HG03025 (cell line): Measurements from ENCODE around the gene PRKN.
"Not testable (repeated sequence)": the region's sequence is repeated elsewhere in the genome, so short reads cannot be mapped to it uniquely, and the experiment has no call there.

Source experiments
- ATAC-seq: cut with Tn5 transposase; IDR thresholded peaks from one replicate; pipeline ENCODE4 v1.9.1; 2021; ENCODE audit warnings: mild to moderate bottlenecking, moderate library complexity; ENCODE audit not compliant: unreplicated experiment, low FRiP score

Gene PRKN

DNA sequence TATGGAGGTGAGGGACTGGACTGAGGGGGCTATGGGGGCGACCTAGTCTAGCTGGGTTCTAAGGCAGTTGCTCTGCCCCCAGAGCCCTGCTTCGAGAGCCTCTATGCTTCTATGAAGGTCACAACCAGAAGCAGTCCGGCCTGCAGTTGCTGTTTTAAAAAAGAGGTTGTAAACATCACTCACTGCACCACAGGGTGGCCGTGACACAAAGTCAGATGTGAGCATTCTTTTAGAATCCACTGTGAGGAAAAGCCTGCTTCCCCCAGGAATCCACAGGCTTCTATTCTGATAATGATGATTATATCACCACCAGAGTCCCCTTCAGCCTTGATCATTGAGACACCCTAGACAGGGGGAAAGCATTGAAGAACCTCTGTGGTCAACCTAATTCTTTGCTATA, 1224.0 kb downstream of the PRKN start:
- no peak for ATAC-seq

DNA sequence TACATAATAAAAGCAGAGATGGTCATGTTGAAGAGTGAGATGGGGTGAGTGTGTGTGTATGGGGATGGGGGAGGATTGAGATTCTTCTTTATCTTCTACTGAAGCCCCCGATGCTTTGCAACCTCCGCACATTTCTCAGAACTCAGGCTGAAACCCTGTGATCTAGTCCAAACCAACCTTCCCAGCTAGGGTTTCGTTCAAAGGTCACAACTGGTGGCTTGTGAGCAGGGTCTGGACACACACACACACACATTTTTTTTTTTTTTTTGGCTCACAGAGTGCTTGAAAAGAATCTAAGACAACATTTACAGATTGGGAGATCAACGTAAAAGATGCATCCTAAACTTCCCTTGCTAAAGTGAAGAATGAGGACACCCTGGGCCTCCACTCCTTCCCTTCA, 1228.7 kb downstream of the PRKN start:
- no peak for ATAC-seq

DNA sequence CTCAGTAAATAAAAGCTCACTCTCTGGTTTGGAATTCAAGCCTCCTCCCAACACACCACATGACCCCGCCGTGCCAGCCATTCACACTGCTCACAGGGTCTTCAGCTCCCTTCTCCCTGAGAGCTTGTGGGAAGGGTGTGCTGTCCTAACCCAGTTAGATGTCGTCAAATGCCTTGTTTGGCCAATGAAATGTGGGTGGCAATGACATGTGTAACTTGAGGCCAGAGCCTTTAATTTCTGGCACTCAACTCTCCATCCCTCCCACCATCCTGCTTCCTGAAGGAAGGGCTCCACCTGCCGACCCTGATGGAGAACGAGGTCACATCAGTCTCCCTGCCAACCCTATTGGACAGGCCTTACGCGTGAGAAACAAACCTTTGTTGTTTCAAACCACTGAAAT, 1229.2 kb downstream of the PRKN start:
- ATAC-seq, result no peak

DNA sequence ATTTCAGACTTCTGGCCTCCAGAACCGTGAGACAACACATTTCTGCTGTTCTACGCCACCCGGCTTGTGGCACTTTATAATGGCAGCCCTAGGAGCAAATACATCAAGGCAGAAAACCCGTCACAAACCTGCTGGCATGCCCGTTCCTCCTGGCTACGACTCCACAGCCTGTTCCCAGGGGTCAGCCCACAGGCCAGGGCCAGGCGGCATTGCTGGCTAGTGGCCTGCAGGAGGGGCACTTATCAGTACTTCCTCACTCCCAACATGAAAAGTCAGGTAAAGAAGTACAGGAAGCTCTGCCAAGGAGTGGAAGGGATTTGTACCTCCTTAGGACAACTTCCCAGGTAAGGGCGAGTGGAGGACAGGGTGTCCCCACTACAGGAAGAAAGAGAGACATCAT, 1230.6 kb downstream of the PRKN start:
- ATAC-seq, result no peak

DNA sequence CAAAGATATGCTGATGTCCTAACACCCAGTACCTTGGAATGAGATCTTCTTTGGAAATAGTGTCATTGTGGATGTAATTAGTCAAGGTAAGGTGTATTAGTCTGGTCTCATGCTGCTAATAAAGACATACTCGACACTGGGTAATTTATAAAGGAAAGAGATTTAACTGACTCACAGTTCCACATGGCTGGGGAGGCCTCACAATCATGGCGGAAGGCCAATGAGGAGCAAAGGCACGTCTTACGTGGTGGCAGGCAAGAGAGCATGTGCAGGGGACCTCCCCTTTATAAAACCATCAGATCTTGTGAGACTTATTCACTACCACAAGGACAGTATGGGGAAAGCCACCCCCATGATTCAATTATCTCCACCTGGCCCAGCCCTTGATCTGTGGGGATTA, 1231.3 kb downstream of the PRKN start:
- not testable (repeated sequence) for ATAC-seq

DNA sequence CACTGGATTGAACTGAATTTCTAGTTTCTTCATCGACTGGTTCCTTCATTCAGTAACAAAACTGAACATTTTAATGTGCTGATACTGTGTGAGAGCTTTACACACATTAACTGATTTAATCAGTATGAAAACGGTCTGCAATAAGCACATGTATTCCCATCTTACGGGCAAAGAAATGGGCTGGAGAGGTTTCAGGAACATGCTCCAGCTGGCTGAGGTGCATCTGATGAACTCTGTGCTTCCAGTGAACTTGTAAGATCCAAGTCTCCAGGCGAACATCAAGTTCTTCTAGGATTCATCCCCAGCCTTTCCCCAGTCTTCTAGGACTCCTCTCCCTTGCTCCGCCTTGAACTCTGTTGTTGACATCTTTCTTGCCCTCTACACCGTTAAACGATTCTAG, 1233.0 kb downstream of the PRKN start:
- no peak for ATAC-seq

DNA sequence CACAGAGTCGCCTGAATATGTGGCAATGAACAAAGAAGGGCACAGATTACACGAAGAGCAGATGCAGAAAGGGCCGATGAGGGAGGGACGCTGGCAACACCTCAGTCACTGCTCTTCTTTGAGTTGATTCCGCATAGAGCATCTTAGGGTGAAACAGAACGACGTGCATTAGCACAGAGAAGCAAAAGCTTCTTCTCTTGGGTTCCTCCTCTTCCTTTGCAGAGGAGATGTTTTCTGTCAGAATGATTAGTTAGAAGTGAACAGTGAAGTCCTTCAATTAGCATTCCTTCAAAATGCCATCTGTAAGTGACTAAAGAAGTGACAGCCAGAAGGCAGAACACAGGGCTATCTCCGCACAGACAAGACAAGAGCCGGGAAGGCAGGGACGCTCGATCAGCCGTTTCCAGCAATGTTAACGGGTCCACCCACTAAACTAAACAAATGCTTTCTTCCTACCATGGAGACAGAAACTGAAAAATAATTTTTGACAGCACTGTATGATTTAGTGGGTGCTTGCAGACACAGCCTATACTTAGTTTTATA, 1233.9 kb downstream of the PRKN start:
- ATAC-seq, result no peak

DNA sequence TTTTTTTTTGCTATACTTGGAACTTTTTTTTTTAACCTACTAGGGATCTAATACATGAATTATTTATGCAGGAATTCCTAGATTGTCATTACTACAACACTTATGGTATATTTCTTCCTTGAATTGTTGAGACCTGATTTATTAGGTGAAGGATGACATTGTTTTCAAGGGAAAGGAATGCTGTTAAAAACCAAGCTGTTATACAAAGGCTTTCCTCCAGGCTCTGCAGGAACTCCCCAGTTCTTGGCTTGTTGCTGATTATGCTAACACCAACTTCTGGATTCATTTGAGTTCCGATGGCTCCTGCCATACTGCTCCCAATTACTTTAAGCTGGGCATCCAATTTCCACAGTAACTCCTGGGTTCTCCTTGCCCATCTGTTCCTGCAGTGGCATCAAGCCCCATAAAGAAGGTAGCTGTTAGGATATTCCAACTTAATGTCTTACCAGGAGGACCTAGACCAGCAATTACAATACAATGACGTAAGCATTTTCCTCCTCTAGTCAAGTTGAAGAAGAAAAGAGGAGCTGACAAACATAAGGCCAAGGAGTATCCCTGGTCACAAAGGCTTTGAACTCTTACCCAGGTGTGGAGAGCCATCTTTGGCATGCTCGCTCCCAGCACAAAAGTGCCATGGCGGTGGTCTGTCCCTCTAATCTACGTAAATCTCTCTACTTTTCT, 1237.8 kb downstream of the PRKN start:
- no peak for ATAC-seq

DNA sequence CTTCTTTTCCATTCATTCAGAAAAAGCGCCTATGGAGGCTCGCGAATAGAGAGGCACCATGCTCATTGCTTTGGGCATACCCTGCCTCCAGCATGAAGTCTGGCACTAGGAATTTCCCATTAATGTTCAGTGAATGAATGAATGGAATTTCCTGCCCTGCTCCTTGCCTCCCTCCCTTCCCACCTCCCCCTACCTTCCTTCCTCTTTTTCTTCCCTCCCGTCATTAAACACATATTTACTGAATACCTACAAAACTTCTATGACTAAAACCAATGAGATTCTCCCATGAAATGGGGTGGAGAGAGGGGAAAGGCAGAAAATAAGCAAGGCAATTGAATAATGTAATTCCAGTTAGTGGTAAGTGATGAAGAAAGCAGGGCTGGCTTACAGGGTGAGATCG, 1239.9 kb downstream of the PRKN start:
- no peak for ATAC-seq

DNA sequence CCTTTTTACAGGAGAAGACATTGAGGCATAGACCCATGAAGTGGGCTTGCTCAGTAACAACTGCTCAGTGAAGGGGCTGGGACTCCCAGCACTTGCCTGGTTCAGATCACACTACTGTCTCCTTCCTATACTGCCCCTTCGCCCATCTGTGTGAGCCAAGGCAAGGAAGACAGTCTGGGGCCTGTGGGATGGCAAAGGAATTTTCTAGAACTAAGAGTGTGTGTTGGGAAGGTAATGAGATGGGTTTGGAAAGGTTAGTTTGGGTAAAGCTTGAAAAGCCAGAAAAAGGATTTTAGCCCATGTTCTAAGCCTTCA, 1240.4 kb downstream of the PRKN start:
- no peak for ATAC-seq

DNA sequence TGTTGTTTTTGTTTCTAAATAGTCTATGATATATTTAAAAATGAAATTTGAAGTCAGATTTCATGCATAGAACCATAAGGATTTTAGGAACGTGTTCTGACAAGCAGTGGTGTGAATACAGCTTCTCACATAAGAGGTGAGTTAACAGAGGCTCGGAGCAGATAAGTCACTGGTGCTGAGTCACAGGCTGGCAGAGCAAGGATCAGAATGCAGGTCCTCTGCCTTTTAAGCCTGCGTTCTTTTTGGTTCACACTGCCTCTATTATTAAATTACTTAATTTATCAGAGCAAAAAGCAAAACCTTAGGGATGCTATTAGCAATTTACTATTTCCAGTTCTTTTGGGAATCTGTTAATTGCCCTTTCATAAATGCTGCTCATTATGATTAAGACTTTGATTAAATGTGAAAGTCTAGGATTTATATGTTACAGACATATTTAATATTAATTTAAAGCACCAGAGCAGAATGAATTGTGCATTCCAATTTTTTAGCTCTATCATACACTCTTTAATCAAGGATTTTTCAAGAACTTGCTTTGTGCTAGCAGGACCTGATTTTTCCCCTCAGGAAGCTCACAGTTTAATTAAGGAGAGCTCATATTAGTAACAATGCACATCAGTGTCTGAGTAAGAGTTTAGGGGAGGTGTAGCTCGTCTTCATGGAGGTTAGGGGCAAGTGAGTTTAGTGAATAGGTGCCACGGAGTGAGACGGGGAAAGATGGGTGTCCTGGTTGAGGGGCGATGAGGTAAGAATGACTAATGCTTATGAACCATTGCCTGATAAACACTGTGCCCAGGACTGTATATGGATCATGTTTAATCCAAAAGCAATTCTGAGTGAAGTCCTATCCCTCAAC, 1241.0 kb downstream of the PRKN start:
- no peak for ATAC-seq

DNA sequence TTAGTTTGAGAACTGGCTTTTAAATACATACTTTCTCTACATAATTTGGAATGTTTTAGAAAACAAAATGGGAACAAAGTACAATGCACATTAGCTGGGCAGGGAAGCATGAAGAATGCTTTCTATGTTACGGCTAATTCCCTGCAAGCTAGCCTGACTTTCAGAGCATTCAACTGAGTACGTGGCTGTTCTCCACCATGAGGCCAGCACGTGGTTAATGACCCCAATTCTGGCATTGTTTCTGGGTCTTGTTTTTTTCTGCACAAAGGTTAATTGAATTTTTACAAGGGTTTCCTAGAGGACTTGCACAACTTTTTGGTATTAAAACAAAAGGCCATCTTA, 1245.1 kb downstream of the PRKN start:
- ATAC-seq, result no peak

DNA sequence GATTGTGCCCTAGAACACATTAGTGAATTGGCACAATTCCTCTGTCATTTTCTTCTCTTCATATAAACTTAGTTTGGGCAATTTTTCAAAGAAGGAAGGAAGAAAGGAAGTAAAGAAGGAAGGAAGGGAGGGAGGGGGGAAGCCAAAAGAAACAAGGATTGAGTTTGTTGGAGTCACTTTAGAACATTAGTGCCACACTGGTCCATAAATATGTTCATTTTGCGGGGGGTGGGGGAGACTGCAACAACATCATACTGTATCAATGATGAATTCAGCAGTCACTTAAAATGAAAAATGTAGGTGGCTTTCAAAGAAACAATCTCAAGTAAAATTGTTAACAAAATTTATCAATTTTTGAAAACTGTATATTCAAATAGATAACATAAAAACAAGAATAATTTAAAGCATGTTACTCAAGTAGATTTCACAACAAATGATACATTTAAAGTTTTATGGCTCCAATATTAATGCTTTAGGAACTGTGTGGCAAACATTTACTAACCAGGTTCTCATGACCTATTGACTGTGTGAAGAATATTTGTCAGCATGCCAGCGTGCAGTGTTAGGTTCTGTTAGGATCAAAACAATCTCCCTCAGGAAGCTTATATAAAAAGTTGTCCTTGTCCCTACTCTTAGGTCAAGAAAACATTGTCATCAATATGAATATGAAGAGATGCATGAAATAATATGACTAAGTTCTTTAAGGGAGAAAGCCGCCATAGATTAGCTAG, 1245.6 kb downstream of the PRKN start:
- no peak for ATAC-seq

DNA sequence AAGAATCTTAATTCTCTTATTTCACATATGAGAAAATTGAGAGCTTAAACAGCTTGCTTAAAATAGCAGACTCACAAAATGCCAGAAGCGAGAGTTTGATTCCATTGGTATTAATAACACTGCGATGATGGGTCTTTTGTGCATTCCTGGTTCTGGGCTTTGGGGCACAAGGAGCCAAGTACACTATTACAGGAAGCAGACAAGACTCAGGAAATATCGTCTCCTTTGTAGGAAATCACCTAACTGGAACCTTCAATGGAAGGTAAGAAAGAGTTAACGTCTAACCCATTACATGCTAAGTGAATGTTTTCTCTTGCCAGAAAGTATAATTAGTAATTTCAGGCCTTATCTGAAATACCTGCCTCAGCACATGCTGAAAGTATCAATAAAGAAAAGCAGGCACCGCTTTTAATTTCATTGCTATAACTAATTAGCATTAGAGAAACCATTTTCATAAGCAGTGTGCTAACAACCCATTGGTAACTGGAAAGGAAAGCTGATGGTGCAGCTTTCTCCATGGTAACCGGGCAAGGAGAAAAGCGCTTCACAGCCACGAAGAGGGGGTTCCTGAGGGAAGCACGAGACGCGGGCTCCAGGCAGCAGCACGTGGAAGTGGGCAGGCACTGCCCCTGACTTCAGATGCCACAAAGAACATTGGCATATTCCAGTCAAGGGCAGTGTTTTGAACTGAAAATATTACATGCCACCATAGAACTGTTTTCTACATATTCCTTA, 1247.0 kb downstream of the PRKN start:
- no peak for ATAC-seq

DNA sequence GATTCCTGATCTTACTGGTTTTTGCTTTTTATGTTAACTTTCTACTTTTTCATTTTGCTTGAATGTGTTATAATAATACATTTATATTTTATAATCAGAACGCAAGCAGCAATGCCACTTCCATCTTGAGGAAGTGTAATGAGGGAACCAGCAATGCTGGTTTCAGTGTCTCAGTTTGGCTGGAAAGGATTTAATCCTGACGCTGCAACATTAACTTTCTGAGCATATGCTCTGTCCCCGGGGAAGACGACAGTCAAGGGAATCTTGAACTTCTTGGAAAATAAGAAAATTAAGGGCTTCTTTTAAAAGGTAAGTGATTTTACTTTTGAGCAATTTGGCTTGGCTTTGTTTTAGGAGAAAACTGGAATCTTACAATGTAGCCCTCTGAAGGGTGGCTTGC, 1248.2 kb downstream of the PRKN start:
- no peak for ATAC-seq

DNA sequence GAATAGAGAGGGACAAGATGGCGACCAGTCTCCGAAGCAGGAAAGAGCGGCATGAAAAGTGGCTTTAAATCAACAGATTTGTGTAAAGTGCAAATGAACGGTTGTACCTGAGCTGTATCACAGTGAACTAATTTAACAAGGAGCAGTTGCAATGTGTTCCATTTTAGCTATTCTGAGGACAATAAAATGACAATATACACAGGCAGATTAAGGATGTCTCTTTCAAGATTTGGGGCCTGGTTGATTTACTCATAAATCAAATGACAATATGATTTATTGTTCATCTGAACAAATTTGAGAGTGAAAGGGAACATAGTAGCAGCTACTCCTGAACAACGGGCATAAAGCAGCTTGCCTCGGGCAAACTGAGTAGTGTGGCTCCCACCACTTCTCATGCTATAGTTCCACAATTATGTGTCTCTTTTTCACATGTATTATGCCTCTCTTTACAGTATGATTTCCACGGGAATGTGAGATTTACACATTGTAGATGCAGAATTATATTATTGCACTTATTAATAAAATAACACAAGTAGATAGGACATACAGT, 1249.6 kb downstream of the PRKN start:
- no peak for ATAC-seq

DNA sequence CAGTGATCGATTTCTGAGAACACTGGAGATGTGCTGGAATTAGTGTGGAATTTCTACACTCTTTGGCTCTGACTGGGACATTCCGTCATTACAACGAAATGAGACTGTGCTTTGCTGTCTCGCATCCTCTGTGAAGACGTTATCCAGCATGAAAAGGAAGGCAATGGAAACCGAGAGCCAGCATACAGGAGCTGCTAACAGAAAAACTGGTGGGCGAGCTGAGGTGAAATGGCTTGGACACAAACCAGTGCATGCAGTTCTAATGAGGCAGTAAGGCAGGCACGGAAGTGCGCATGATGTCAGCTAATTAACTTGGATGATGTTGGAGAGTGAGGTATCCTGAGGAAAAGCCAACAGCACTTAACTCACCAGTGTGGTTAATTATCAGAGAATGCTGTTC, 1250.9 kb downstream of the PRKN start:
- no peak for ATAC-seq

DNA sequence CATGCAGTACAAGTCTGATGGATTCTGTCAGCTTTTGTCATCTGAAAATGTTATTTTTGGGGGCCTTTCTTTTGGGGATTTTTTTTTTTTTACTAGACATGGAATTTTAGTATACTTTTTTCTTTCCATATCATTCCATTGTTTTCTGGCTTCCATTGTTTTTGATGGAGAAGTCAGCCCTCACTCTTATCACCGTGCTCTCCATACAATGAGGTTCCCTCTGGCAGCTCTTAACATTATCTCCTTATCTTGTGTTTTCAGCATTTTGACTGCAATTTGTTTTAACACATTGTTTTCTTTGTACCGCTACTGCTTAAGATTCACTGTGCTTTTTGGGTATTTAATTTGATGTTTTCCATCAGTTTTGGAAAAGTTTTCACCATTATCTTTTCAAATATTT, 1262.2 kb downstream of the PRKN start:
- no peak for ATAC-seq

DNA sequence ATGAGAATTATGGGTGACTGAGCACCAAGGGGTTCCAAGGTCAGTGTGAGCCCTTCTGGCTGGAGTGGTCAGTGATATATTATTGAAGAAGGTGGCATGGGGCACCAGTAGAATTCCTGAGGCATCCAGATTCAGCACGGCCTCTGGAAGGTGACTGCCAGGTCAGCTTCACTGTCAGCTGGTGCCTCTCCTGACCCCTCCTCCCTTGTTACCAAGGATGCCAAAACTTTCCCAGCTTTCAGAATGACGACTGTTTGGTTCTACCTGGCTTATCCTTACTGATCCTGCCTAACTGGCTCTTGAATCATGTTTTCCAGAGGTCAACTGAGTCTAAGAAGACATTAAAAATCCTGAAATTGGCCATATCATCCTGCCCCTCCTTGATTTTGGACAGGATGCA, 1264.5 kb downstream of the PRKN start:
- no peak for ATAC-seq

DNA sequence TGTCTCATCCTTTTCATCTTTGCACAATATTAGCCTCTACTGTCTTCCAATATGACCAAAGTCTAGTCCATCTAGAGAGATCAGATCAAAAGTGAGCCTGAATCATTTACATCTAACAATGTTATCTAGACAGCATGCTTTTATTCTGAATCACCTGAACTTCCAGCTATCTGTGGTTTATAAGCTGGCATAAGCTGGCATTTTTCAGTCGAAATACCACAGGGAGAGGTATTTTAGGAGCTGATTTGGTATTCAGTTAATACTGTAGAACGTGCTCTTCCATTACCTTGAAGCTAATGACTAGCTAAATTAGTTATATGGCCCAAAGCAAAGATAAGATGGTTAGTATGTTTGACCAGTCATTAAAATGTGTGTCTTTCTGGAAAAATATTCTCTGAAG, 1265.4 kb downstream of the PRKN start:
- no peak for ATAC-seq
